HFFc6 (cell line): ENCODE measurements around the gene SRPX. TPM values are rescaled to one million over a fixed set of nuclear protein-coding genes. Genes with fewer than 3 reads are reported as not detected.

ENCODE experiments used
- DNase-seq: peaks from one replicate; pipeline ENCODE4 v3.0.0-alpha.2; 2018
- H3K27ac Mint-ChIP-seq: 2 replicates; pipeline ENCODE4 v1.8.0; 2020; ENCODE audit warnings: mild to moderate bottlenecking, mixed read lengths
- H3K27me3 Mint-ChIP-seq: 2 replicates; pipeline ENCODE4 v1.8.0; 2021; ENCODE audit warnings: mild to moderate bottlenecking, moderate library complexity, mixed read lengths; ENCODE audit not compliant: insufficient read depth
- H3K36me3 Mint-ChIP-seq: 2 replicates; pipeline ENCODE4 v1.8.0; 2021; ENCODE audit warnings: low read depth, mixed read lengths
- H3K4me1 Mint-ChIP-seq: 2 replicates; pipeline ENCODE4 v1.8.0; 2020; ENCODE audit warnings: low read depth, mixed read lengths
- H3K4me3 Mint-ChIP-seq: 2 replicates; pipeline ENCODE4 v1.8.0; 2020; ENCODE audit warnings: mild to moderate bottlenecking, moderate library complexity, mixed read lengths
- H3K9me3 Mint-ChIP-seq: 2 replicates; pipeline ENCODE4 v1.8.0; 2020; ENCODE audit warnings: mild to moderate bottlenecking, mixed read lengths
- CTCF ChIP-seq: fragments of 200-600 bp; sonication (generic); IDR thresholded peaks from 2 replicates; pipeline ENCODE4 v1.5.0; 2021; ENCODE audit warnings: antibody characterized with exemption, mild to moderate bottlenecking
- total RNA-seq, 6 experiments: library from RNA; stranded (reverse); fragmentation: NEBNext Ultra II Directional; extraction: Animal tissue kit (Norgen Biotek cat#: 25700); gene quantifications; 2 replicates in 1 of 6; 3 replicates in 5 of 6; pipeline ENCODE4 v1.2.3, GENCODE V29; 2021

Gene SRPX
- total RNA-seq, 6 experiments from 2014 or later = 10.6 to 47.2 (median 42.4) TPM

GRCh38 chrX:38154340-38154739, 66.3 kb downstream of the SRPX start:
- no peak overlapping the region for H3K27ac Mint-ChIP-seq
- no peak for TF ChIP-seq CTCF
- no peak for DNase-seq
- peaks cover 3% of the 10 kb centered on the region; the same call in 1 of the 2 replicates for H3K27me3 Mint-ChIP-seq
- 0 out of 2 replicates have a peak, but pooled peaks cover 4% of the 10 kb centered on the region for H3K4me1 Mint-ChIP-seq
- H3K4me3 Mint-ChIP-seq = no peak overlapping the region
- H3K36me3 Mint-ChIP-seq = no peaks in the 10 kb centered on the region
- H3K9me3 Mint-ChIP-seq = no peaks in the 10 kb centered on the region

GRCh38 chrX:38151441-38151840, 69.2 kb downstream of the SRPX start:
- H3K27me3 Mint-ChIP-seq = peaks cover 3% of the 10 kb centered on the region; the same call in 1 of the 2 replicates
- DNase-seq = no peak
- no peaks in the 10 kb centered on the region for H3K36me3 Mint-ChIP-seq
- no peak for TF ChIP-seq CTCF
- no peak overlapping the region for H3K4me3 Mint-ChIP-seq
- H3K9me3 Mint-ChIP-seq = no peaks in the 10 kb centered on the region
- H3K4me1 Mint-ChIP-seq = 0 out of 2 replicates have a peak, but pooled peaks cover 4% of the 10 kb centered on the region
- no peak overlapping the region for H3K27ac Mint-ChIP-seq

GRCh38 chrX:38150993-38151392, 69.7 kb downstream of the SRPX start:
- no peak overlapping the region for H3K4me3 Mint-ChIP-seq
- no peaks in the 10 kb centered on the region for H3K36me3 Mint-ChIP-seq
- TF ChIP-seq CTCF = no peak
- H3K4me1 Mint-ChIP-seq = 0 out of 2 replicates have a peak, but pooled peaks cover 4% of the 10 kb centered on the region
- DNase-seq = no peak
- H3K9me3 Mint-ChIP-seq = no peaks in the 10 kb centered on the region
- H3K27ac Mint-ChIP-seq = no peak overlapping the region
- H3K27me3 Mint-ChIP-seq = peaks cover 3% of the 10 kb centered on the region; the same call in 1 of the 2 replicates

- Mint-ChIP-seq H3K9me3 (no peaks in the 10 kb centered on the region), H3K4me1 (0 out of 2 replicates have a peak, but pooled peaks cover 4% of the 10 kb centered on the region), H3K4me3 (no peak overlapping the region), H3K27ac (no peak overlapping the region), H3K36me3 (no peaks in the 10 kb centered on the region), H3K27me3 (no peaks in the 10 kb centered on the region; the same call in none of the 2 replicates)
- no peak for DNase-seq
- no peak for TF ChIP-seq CTCF
Measured at GRCh38 chrX:38149016-38149415, 71.7 kb downstream of the SRPX start.

GRCh38 chrX:38142610-38143009, 78.1 kb downstream of the SRPX start:
- no peak overlapping the region for H3K27ac Mint-ChIP-seq
- H3K27me3 Mint-ChIP-seq = no peaks in the 10 kb centered on the region; the same call in 1 of the 2 replicates
- H3K36me3 Mint-ChIP-seq = no peaks in the 10 kb centered on the region
- H3K4me3 Mint-ChIP-seq = no peak overlapping the region
- no peaks in the 10 kb centered on the region for H3K4me1 Mint-ChIP-seq
- no peak for DNase-seq
- no peak for TF ChIP-seq CTCF
- no peaks in the 10 kb centered on the region for H3K9me3 Mint-ChIP-seq

GRCh38 chrX:38138900-38139299, 81.8 kb downstream of the SRPX start:
- no peak for DNase-seq
- Mint-ChIP-seq H3K4me1 (no peaks in the 10 kb centered on the region), H3K27me3 (peaks cover 2% of the 10 kb centered on the region; the same call in 1 of the 2 replicates), H3K27ac (no peak overlapping the region), H3K9me3 (no peaks in the 10 kb centered on the region), H3K4me3 (no peak overlapping the region), H3K36me3 (no peaks in the 10 kb centered on the region)
- no peak for TF ChIP-seq CTCF
